Right lobe of liver (tissue), 4 donors: ENCODE data around the gene IL20RA.

Source experiments
- POLR2A ChIP-seq: fragments of 450-650 bp; IDR thresholded peaks from one replicate; pipeline ENCODE4 v1.6.1; 2017; ENCODE audit warnings: antibody characterized with exemption, mild to moderate bottlenecking
- TF ChIP-seq, protein P1 (sequence below), 4 donors: fragments of 200-600 bp in 3 of 4; fragments of 450-650 bp in 1 of 4; IDR thresholded peaks; one replicate each; pipeline versions ENCODE4 v1.5.1 to v1.8.0; 2016 to 2022; ENCODE audit warnings: antibody characterized with exemption in 4 of 4, mild to moderate bottlenecking in 2 of 4
- donor health status: DM: no; HTN: no; CAD: no.
- donor health status: DM: no; HTN: no; CAD: no.
- donor health status: DM: no; HTN: yes; CAD: no.

DNA sequence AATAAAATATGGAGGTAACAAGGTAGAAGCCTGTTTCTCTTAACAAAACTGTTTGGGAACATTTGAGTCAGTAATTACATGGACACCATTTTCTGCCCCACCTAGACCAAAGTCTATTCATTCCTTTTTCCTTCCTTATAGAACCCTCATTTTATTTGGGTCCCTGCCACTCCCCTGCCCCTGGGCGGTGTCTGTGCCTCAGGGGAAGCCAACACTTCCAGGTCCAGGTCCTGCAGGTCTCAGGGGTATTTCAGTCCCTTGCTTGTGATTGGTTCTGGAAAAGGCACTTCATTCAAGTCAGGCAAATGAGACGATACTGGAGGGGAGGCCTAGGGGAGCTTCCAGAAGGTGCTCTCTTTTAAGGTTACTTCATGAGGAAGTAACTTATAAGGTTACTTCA lies 80.4 kb downstream of the IL20RA start:
- TF ChIP-seq, protein P1, sequence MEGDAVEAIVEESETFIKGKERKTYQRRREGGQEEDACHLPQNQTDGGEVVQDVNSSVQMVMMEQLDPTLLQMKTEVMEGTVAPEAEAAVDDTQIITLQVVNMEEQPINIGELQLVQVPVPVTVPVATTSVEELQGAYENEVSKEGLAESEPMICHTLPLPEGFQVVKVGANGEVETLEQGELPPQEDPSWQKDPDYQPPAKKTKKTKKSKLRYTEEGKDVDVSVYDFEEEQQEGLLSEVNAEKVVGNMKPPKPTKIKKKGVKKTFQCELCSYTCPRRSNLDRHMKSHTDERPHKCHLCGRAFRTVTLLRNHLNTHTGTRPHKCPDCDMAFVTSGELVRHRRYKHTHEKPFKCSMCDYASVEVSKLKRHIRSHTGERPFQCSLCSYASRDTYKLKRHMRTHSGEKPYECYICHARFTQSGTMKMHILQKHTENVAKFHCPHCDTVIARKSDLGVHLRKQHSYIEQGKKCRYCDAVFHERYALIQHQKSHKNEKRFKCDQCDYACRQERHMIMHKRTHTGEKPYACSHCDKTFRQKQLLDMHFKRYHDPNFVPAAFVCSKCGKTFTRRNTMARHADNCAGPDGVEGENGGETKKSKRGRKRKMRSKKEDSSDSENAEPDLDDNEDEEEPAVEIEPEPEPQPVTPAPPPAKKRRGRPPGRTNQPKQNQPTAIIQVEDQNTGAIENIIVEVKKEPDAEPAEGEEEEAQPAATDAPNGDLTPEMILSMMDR (IDR thresholded peaks at IDR 0.05) = no peak
- TF ChIP-seq POLR2A = no peak
